HCT116 (cell line): ENCODE measurements around the gene EMILIN1. TPM values are rescaled to one million over a fixed set of nuclear protein-coding genes. Genes with fewer than 3 reads are reported as not detected.

Source experiments
- CEBPB ChIP-seq: IDR thresholded peaks from 2 replicates; pipeline ENCODE4 v1.6.1; 2012; ENCODE audit warnings: low read depth
- EGR1 ChIP-seq: IDR thresholded peaks from 2 replicates; pipeline ENCODE4 v1.6.1; 2012; ENCODE audit warnings: low read depth
- ELF1 ChIP-seq: IDR thresholded peaks from 2 replicates; pipeline ENCODE4 v1.6.1; 2012; ENCODE audit warnings: low read depth, borderline replicate concordance
- MAX ChIP-seq: IDR thresholded peaks from 2 replicates; pipeline ENCODE4 v1.6.1; 2012
- POLR2A ChIP-seq: IDR thresholded peaks from 2 replicates; pipeline ENCODE4 v1.7.0; 2011; ENCODE audit warnings: borderline replicate concordance; ENCODE audit not compliant: insufficient read depth, insufficient read length; ENCODE audit errors: extremely low read depth
- POLR2AphosphoS5 ChIP-seq: IDR thresholded peaks from 2 replicates; pipeline ENCODE4 v1.6.1; 2011; ENCODE audit warnings: mild to moderate bottlenecking, low read depth, low read length, moderate library complexity
- YY1 ChIP-seq: IDR thresholded peaks from 2 replicates; pipeline ENCODE4 v1.6.1; 2011; ENCODE audit warnings: low read length, low read depth, moderate library complexity, mild to moderate bottlenecking; ENCODE audit not compliant: insufficient replicate concordance; ENCODE audit errors: extremely low read depth
- ZBTB33 ChIP-seq: IDR thresholded peaks from 2 replicates; pipeline ENCODE4 v1.6.1; 2011; ENCODE audit warnings: mild to moderate bottlenecking, low read length, moderate library complexity; ENCODE audit not compliant: insufficient replicate concordance; ENCODE audit errors: extremely low read depth
- ZFX ChIP-seq: fragments of 450-650 bp; IDR thresholded peaks from 2 replicates; pipeline ENCODE4 v1.6.1; 2017
- ZNF274 ChIP-seq: fragments of 200-500 bp; sonication (Bioruptor generic); IDR thresholded peaks from 2 replicates; pipeline ENCODE4 v1.6.1; 2014; ENCODE audit warnings: mild to moderate bottlenecking, low read depth, low read length, inconsistent platforms
- total RNA-seq: library from RNA; stranded (reverse); gene quantifications from one replicate; pipeline ENCODE4 v1.2.1, GENCODE V29; 2021; ENCODE audit not compliant: unreplicated experiment

Gene EMILIN1
- total RNA-seq, 1 experiment from 2014 or later = 0.59 TPM

GRCh38 chr2:27089111-27089954 is 10.9 kb downstream of the EMILIN1 start (continued):
- no peak for TF ChIP-seq MAX
- no peak for TF ChIP-seq ZFX
- no peak for TF ChIP-seq ZNF274
- no peak for TF ChIP-seq EGR1
- no peak for TF ChIP-seq ELF1
- no peak for TF ChIP-seq POLR2AphosphoS5
- TF ChIP-seq ZBTB33 = no peak
- no peak for TF ChIP-seq YY1
- TF ChIP-seq CEBPB = no peak
- no peak for TF ChIP-seq POLR2A
